Epithelial cell of esophagus (primary cell): ENCODE results near the gene RAB3A.
A peak's percentile ranks its signal among the peaks of the same experiment; 100 is the strongest.

Experiments used
- DNase-seq: peaks from one replicate; pipeline ENCODE4 v3.0.0; 2010; ENCODE audit warnings: low read depth
- H3K4me3 ChIP-seq: 2 replicates; pipeline ENCODE4 v1.5.1; 2011; ENCODE audit warnings: mild to moderate bottlenecking, low read length, control low read depth
- CTCF ChIP-seq: IDR thresholded peaks from 2 replicates; pipeline ENCODE4 v1.5.1; 2011; ENCODE audit warnings: low read depth, mild to moderate bottlenecking, low read length, control low read depth, inconsistent platforms; ENCODE audit not compliant: insufficient read depth; ENCODE audit errors: missing control alignments

The RAB3A gene

GRCh38 chr19:18203863-18204393 lies at the start of gene RAB3A:
Gene RAB3A, minus strand, starts transcription at chr19:18204042. Its CDS starts 1,302 bp downstream, at chr19:18202740.
- DNase-seq = peak; percentile 100
- peak within 1 kb of the TSS; percentile 84 for H3K4me3 ChIP-seq
- no peak for TF ChIP-seq CTCF

GRCh38 chr19:18253130-18253529 lies 49.3 kb upstream of the RAB3A start:
- no peak for DNase-seq
- TF ChIP-seq CTCF = no peak

GRCh38 chr19:18252370-18252717 lies 48.5 kb upstream of the RAB3A start:
- no peak for DNase-seq
- TF ChIP-seq CTCF = no peak
- no peak overlapping the region for H3K4me3 ChIP-seq

More at GRCh38 chr19:18253130-18253529, 49.3 kb upstream of the RAB3A start:
- H3K4me3 ChIP-seq = no peak overlapping the region

GRCh38 chr19:18251587-18252369 lies 47.9 kb upstream of the RAB3A start:
- peak; percentile 73 for DNase-seq
- no peak overlapping the region for H3K4me3 ChIP-seq
- peak; percentile 87 for TF ChIP-seq CTCF

- no peak overlapping the region for H3K4me3 ChIP-seq
- no peak for DNase-seq
- TF ChIP-seq CTCF = no peak
Measured at GRCh38 chr19:18249834-18250233, 46.0 kb upstream of the RAB3A start.

GRCh38 chr19:18245297-18245696 lies 41.5 kb upstream of the RAB3A start:
- H3K4me3 ChIP-seq = no peak overlapping the region

More at GRCh38 chr19:18245297-18245696, 41.5 kb upstream of the RAB3A start:
- no peak for DNase-seq
- TF ChIP-seq CTCF = no peak
